Natural killer cell (primary cell): Measurements from ENCODE around the gene CD34. TPM values are rescaled to one million over a fixed set of nuclear protein-coding genes. Genes with fewer than 3 reads are reported as not detected.
A peak's percentile ranks its signal among the peaks of the same experiment; 100 is the strongest.

Source experiments
- ATAC-seq, 3 donors: fragments of 150-1000 bp in 2 of 3; fragments of 200-7000 bp in 1 of 3; cut with Tn5 transposase; 1 replicate in 1 of 3; 2 replicates in 2 of 3; pipeline ENCODE4 v1.10.0; 2021; ENCODE audit warnings: mild to moderate bottlenecking in 2 of 3, moderate library complexity in 2 of 3
- DNase-seq, 2 donors: peaks; one replicate each; pipeline versions ENCODE4 v3.0.0 to v3.0.0-alpha.2; 2013 to 2021; ENCODE audit warnings: mixed read lengths in 1 of 2
- H3K27ac ChIP-seq: one replicate; pipeline ENCODE4 v1.5.1; 2013; ENCODE audit warnings: mild to moderate bottlenecking, low read length
- H3K27me3 ChIP-seq: one replicate; pipeline ENCODE4 v1.6.1; 2013; ENCODE audit warnings: low read length; ENCODE audit not compliant: control insufficient read depth, insufficient read depth
- H3K36me3 ChIP-seq: one replicate; pipeline ENCODE4 v1.6.1; 2013; ENCODE audit warnings: low read length; ENCODE audit not compliant: control insufficient read depth, insufficient read depth
- H3K4me1 ChIP-seq: one replicate; pipeline ENCODE4 v1.6.1; 2013; ENCODE audit warnings: low read length; ENCODE audit not compliant: control insufficient read depth, insufficient read depth
- H3K4me3 ChIP-seq: one replicate; pipeline ENCODE4 v1.5.1; 2013; ENCODE audit warnings: low read length
- H3K9me3 ChIP-seq: one replicate; pipeline ENCODE4 v1.6.1; 2013; ENCODE audit warnings: low read length; ENCODE audit not compliant: control insufficient read depth, insufficient read depth
- H3K27ac Mint-ChIP-seq, 2 donors: one replicate each; pipeline ENCODE4 v1.8.0; 2022; ENCODE audit warnings: mild to moderate bottlenecking in 2 of 2, mixed read lengths in 2 of 2, moderate library complexity in 1 of 2
- H3K27me3 Mint-ChIP-seq, 2 donors: one replicate each; pipeline ENCODE4 v1.8.0; 2022; ENCODE audit warnings: low read depth in 2 of 2, mixed read lengths in 2 of 2
- H3K36me3 Mint-ChIP-seq: one replicate; pipeline ENCODE4 v1.8.0; 2022; ENCODE audit warnings: mixed read lengths
- H3K4me1 Mint-ChIP-seq, 2 donors: one replicate each; pipeline ENCODE4 v1.8.0; 2022; ENCODE audit warnings: mixed read lengths in 2 of 2
- H3K4me3 Mint-ChIP-seq: one replicate; pipeline ENCODE4 v1.8.0; 2022; ENCODE audit warnings: mild to moderate bottlenecking, moderate library complexity, mixed read lengths
- H3K9me3 Mint-ChIP-seq, 2 donors: one replicate each; pipeline ENCODE4 v1.8.0; 2022; ENCODE audit warnings: mixed read lengths in 2 of 2
- WGBS: methylation state at CpG from one replicate; pipeline ENCODE4 v1.1.7; 2013; ENCODE audit warnings: missing lambda C conversion rate; ENCODE audit not compliant: insufficient coverage; 5-methylcytosine and 5-hydroxymethylcytosine counted together
- intact Hi-C: fragments of 100-400 bp; cut with micrococcal nuclease; formaldehyde crosslinking; loops from one replicate; pipeline ENCODE4 v1.14.2; 2022
- total RNA-seq, 4 donors: library from RNA; stranded (reverse); fragments of 120-200 nt in 1 of 4; gene quantifications; one replicate each; pipeline versions ENCODE4 v1.2.3 to v1.2.4, GENCODE V29; 2013 to 2022
- TF ChIP-seq, protein P1 (sequence below): fragments of 200-600 bp; IDR thresholded peaks from one replicate; pipeline ENCODE4 v1.8.0; 2022; ENCODE audit warnings: antibody characterized with exemption

Gene CD34
- total RNA-seq, 3 donors from 2014 or later (not counting 1 experiment from before 2014, with no cell fraction given), result 0.14 to 0.30 TPM; not detected in 1

DNA sequence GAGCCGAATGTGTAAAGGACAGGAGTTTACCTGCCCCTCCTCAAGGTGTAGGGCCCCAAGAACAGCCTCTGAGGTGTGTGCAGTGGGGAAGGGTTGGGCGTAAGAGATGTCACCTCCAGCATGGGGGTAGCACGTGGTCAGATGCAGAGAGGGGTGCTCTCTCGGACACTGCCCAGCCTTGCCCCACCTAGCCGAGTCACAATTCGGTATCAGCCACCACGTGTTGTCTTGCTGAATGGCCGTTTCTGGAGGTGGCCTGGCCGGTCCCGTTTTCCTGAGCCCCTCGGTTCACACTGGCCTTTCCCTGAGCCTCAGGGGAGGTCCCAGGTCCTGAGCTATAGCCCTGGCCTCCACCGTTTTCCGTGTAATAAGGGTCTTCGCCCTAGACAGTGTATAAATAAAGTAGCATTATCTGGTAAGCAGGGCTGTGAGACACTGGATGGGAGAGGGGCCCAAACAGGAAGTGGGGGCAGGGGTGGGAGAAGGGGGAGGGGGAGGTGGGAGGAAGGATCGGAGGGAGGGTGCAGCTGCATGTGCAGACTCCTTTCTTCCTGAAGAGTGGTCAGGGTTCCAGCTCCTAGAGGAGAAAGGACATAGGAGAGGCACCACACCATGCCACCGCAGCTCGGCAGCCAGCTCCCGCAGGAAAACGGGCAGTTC, 23.3 kb downstream of the CD34 start:
- Histone ChIP-seq H3K4me1 (peaks cover 29% of the 10 kb centered on the region), H3K27me3 (no peaks in the 10 kb centered on the region), H3K9me3 (no peaks in the 10 kb centered on the region), H3K27ac (no peak overlapping the region), H3K4me3 (no peak overlapping the region), H3K36me3 (no peaks in the 10 kb centered on the region)
- 45% methylated on average over 19 of the region's 19 CpGs for WGBS
- Mint-ChIP-seq H3K27ac (no peak overlapping the region), H3K4me1 (peaks cover 29 to 44% of the 10 kb centered on the region in 2 donors), H3K9me3 (no peaks in the 10 kb centered on the region), H3K4me3 (no peak overlapping the region), H3K36me3 (no peaks in the 10 kb centered on the region), H3K27me3 (peaks cover 11 to 14% of the 10 kb centered on the region in 2 donors)
- no peak for ATAC-seq
- TF ChIP-seq, protein P1, sequence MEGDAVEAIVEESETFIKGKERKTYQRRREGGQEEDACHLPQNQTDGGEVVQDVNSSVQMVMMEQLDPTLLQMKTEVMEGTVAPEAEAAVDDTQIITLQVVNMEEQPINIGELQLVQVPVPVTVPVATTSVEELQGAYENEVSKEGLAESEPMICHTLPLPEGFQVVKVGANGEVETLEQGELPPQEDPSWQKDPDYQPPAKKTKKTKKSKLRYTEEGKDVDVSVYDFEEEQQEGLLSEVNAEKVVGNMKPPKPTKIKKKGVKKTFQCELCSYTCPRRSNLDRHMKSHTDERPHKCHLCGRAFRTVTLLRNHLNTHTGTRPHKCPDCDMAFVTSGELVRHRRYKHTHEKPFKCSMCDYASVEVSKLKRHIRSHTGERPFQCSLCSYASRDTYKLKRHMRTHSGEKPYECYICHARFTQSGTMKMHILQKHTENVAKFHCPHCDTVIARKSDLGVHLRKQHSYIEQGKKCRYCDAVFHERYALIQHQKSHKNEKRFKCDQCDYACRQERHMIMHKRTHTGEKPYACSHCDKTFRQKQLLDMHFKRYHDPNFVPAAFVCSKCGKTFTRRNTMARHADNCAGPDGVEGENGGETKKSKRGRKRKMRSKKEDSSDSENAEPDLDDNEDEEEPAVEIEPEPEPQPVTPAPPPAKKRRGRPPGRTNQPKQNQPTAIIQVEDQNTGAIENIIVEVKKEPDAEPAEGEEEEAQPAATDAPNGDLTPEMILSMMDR, result no peak
- intact Hi-C loops, result no loop called here
- no peak for DNase-seq

DNA sequence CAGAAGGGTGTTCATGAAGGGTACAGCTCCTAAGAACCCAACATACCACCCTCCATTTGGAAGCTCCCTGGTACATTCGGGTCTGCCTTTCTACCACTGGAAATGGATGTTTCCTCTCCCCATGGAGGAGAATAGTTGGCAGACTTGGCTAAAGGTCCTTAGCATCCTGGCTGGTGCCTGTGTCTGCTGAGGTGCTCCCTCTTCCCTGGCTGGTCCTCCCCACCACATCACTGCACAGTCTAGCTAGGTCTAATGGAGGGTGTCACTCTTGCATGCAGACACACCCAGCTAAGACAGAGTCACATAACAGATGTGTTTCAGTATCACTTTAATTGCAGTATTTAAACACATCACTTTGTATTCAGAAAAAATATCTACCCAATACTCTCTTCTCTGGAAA, 24.7 kb downstream of the CD34 start:
- TF ChIP-seq, protein P1, result no peak
- H3K36me3 Mint-ChIP-seq, result no peaks in the 10 kb centered on the region
- intact Hi-C loops, result no loop called here
- Histone ChIP-seq H3K27me3 (no peaks in the 10 kb centered on the region), H3K4me1 (peaks cover 32% of the 10 kb centered on the region), H3K27ac (no peak overlapping the region), H3K4me3 (no peak overlapping the region), H3K9me3 (no peaks in the 10 kb centered on the region), H3K36me3 (no peaks in the 10 kb centered on the region)
- H3K27me3 Mint-ChIP-seq, result peaks cover 9 to 14% of the 10 kb centered on the region in 2 donors
- ATAC-seq (no peak), DNase-seq (no peak)
- no peaks in the 10 kb centered on the region for H3K9me3 Mint-ChIP-seq
- 83% methylated on average over 1 of the region's 1 CpG for WGBS
- no peak overlapping the region for H3K4me3 Mint-ChIP-seq
- H3K27ac Mint-ChIP-seq, result no peak overlapping the region
- peaks cover 38 to 52% of the 10 kb centered on the region in 2 donors for H3K4me1 Mint-ChIP-seq

DNA sequence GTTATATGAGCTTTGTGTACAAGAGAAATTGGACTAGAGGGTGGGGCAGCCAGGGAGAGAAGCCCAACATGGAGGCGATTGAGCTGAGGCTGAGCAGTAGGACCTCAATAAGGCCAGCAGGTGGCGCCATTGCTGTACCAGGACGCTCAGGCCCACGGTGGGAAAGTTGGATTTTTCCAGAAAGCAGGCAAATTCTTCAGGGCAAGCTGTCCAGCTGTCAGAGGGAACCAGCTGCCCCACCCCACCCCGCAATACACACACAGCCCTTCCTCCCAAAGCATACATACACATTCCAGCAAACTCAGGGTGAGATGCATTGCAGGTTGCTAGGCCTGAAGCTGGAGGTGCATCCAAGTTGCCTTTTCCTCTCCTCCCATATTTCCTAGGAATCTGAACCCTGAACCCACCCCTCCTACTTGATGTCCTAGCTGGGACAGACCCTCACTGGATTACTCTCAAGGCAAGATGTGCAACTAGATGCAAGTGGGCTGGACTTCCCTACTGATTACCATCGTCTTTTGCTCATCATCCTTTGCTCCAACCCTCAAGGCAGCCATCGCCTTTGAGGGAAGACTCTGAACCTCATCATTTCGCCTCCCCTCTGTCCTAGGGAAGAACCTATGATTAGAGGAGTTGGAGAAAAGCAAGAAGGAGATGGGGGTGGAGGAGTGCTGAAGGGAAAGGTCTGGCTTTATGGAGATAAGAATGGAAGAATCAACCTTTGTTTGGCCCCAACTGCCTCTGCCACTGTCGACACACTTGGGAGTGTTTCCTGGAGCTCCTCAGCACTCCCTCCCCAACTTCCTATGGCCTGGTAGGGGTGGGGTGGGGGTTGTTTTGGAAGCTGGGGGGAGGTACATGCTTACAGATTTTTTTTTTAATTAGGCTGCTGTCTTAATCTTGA, 25.5 kb downstream of the CD34 start:
- peak; percentile 65 to 76 (median 71) for ATAC-seq
- Histone ChIP-seq H3K36me3 (no peaks in the 10 kb centered on the region), H3K27me3 (no peaks in the 10 kb centered on the region), H3K9me3 (no peaks in the 10 kb centered on the region), H3K4me3 (no peak overlapping the region), H3K27ac (no peak overlapping the region), H3K4me1 (peaks cover 29% of the 10 kb centered on the region)
- Mint-ChIP-seq H3K27me3 (peaks cover 9 to 14% of the 10 kb centered on the region in 2 donors), H3K27ac (peak overlapping the region; percentile 86 to 94), H3K4me3 (peak overlapping the region; percentile 41), H3K36me3 (no peaks in the 10 kb centered on the region), H3K4me1 (peaks cover 38 to 52% of the 10 kb centered on the region in 2 donors), H3K9me3 (no peaks in the 10 kb centered on the region)
- 13% methylated on average over 6 of the region's 9 CpGs for WGBS
- peak; percentile 64 to 91 for DNase-seq
- intact Hi-C loops, result loop anchor here (1.0 to 2.0 kb wide), 2 partner anchors 77 to 112 kb away; no protein-coding TSS in a partner anchor
- TF ChIP-seq, protein P1, result peak; percentile 93
